Bronchial epithelial cell (primary cell): ENCODE data around the gene IL17F. TPM values are rescaled to one million over a fixed set of nuclear protein-coding genes. Genes with fewer than 3 reads are reported as not detected.

ENCODE experiments used
- DNase-seq: peaks from one replicate; pipeline ENCODE4 v3.0.0-alpha.2; 2010; ENCODE audit warnings: low read depth
- FAIRE-seq: peaks from 2 replicates; lab custom pipeline; 2011; peaks lifted over from hg19 to GRCh38; lab: Jason Lieb, UNC
- H3K27me3 ChIP-seq: 2 replicates; pipeline ENCODE4 v1.5.1; 2011; ENCODE audit warnings: low read length; ENCODE audit not compliant: control insufficient read depth, insufficient read depth
- H3K36me3 ChIP-seq: 2 replicates; pipeline ENCODE4 v1.5.1; 2011; ENCODE audit warnings: low read length; ENCODE audit not compliant: control insufficient read depth, insufficient read depth
- H3K4me3 ChIP-seq: 2 replicates; pipeline ENCODE4 v1.5.1; 2011; ENCODE audit warnings: mild to moderate bottlenecking, low read depth, low read length, control low read depth
- total RNA-seq: library from RNA; depleted of rRNA; stranded (reverse); fragments of >200 nt; gene quantifications from 2 replicates; pipeline ENCODE4 v1.2.1, GENCODE V29; 2014
- TF ChIP-seq, protein P1 (sequence below): IDR thresholded peaks from 2 replicates; pipeline ENCODE4 v1.5.1; 2011; ENCODE audit warnings: mild to moderate bottlenecking, moderate library complexity, low read length, control low read depth, inconsistent platforms; ENCODE audit not compliant: insufficient read depth, severe bottlenecking

IL17F gene
- total RNA-seq, 1 donor from 2014 or later = not detected

DNA sequence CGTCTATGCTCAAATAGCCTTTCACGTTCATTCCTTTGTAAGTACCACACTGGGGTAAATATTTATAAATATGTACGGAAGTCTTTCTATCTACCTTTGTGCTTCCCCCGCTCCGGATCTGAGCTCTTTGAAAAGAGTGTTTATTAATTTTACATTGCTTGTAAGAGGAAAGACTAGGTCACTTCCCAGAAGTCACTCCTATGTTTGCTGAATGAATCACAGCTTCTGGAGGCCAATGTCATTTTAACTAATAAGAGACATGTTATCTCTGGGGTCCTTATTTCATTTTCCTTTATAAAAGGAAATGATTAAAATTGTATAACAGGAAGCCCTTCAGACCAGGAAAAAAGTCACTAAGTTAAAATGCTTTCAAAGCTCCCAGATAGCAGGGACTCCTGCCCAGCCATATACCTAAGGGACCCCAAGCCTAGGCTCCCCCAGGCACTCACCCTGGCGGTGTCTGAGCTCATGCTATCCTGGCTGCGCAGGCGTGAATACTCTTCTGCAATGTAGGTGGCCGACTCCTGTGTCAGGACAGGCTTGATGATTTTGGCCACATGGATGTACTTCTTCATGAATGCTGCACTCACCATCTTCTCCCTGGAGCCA lies 27.7 kb upstream of the IL17F start:
- H3K4me3 ChIP-seq = no peak overlapping the region
- TF ChIP-seq, protein P1, sequence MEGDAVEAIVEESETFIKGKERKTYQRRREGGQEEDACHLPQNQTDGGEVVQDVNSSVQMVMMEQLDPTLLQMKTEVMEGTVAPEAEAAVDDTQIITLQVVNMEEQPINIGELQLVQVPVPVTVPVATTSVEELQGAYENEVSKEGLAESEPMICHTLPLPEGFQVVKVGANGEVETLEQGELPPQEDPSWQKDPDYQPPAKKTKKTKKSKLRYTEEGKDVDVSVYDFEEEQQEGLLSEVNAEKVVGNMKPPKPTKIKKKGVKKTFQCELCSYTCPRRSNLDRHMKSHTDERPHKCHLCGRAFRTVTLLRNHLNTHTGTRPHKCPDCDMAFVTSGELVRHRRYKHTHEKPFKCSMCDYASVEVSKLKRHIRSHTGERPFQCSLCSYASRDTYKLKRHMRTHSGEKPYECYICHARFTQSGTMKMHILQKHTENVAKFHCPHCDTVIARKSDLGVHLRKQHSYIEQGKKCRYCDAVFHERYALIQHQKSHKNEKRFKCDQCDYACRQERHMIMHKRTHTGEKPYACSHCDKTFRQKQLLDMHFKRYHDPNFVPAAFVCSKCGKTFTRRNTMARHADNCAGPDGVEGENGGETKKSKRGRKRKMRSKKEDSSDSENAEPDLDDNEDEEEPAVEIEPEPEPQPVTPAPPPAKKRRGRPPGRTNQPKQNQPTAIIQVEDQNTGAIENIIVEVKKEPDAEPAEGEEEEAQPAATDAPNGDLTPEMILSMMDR = no peak
- H3K36me3 ChIP-seq = peaks cover 10% of the 10 kb centered on the region
- no peaks in the 10 kb centered on the region for H3K27me3 ChIP-seq
- DNase-seq (peak; percentile 34), FAIRE-seq (no peak)

DNA sequence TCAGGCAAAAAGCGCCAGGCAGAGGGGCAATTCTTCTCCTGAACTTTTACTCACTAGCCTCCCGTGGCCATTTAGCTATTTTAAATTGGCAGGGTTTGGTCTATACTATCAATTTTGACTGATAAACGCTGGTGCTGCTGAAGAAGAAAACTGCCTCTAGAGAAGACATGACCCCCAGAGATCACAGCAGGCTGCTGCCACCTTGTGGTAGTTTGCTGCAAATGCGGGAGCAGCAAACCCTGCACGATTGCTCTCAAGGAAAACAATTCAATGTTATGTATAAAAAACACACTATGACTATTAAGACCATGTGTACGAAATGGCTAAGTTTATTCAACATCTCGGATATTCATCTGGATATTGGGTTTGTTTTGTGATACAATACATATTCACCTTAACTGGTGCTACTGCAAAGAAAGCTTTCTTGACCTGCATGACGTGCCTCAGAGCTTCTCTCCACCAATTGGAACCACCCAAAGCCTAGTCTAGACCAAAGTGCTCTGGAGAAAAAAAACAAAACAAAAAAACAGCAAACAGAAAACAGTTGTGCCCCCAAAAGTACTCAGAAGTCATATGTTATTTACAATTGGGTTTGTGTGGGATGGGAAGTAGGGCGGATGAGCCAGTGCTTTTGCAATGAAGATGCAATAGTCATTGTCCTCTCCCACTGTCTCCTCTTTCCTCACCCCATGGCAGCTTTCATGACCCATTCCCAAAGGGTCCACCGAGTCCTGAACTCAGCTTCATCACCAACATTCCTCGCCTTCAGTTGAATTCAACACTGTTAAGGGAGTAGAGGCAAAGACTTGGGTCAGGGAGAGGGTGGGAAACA lies 19.6 kb upstream of the IL17F start:
- H3K4me3 ChIP-seq = no peak overlapping the region
- TF ChIP-seq, protein P1 = peak; percentile 87
- H3K27me3 ChIP-seq = no peaks in the 10 kb centered on the region
- no peak for FAIRE-seq
- H3K36me3 ChIP-seq = peaks cover 7% of the 10 kb centered on the region
- peak; percentile 58 for DNase-seq

DNA sequence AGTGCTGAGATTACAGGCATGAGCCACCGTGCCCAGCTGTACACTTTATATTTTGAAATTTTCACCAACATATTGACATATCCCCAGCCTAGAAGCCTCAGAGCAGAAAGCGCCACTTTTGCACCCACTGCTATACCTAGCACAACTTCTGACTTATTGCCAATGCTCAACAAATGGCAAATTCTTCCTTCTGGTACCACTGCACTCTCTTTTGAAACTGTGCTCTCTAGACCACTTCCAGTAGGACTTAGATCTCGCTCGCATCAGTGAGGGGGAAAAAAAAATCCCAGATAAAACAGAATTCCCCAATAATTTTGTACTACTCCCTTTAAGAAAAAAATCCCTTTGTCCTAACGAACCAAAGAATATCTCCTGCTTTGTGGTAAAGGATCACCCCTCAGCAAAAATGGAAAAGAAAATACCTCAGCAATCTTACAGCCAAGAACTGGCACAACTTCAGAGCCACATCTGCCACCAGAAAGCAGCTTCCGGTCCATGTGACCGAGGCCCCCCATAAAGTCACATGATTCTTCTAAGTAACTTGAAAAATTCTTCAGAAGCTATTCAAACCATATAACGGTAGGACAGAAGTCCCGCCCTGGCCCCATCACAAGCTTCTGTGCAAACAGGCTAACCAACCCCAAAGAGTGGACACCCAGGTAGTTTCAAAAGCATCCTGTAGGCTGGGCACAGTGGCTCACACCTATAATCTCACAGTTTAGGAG lies 18.5 kb upstream of the IL17F start:
- TF ChIP-seq, protein P1 = no peak
- Histone ChIP-seq H3K27me3 (no peaks in the 10 kb centered on the region), H3K4me3 (no peak overlapping the region), H3K36me3 (peaks cover 5% of the 10 kb centered on the region)
- FAIRE-seq (no peak), DNase-seq (no peak)

DNA sequence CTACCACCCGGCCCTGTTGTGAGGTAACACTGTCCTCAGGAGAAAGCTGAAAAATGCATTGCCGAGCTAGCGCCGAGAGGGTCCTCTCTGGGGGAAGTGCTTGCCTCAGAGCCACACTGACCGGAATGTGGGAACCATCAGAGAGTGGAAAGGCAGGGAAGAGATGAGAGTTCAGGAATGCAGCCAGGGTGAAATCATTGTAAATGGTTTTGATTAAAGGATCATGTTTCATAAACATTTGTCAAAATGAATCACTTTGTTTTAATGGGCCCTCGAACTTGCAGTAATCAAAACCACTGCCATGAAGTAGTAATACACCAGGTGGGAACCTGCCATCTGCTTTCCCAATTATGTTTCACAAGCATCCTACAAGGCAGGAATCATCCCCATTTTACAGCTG lies 16.9 kb upstream of the IL17F start:
- DNase-seq = peak; percentile 33
- no peak for FAIRE-seq
- H3K36me3 ChIP-seq = peaks cover 4% of the 10 kb centered on the region
- no peak overlapping the region for H3K4me3 ChIP-seq
- TF ChIP-seq, protein P1 = no peak
- H3K27me3 ChIP-seq = no peaks in the 10 kb centered on the region

DNA sequence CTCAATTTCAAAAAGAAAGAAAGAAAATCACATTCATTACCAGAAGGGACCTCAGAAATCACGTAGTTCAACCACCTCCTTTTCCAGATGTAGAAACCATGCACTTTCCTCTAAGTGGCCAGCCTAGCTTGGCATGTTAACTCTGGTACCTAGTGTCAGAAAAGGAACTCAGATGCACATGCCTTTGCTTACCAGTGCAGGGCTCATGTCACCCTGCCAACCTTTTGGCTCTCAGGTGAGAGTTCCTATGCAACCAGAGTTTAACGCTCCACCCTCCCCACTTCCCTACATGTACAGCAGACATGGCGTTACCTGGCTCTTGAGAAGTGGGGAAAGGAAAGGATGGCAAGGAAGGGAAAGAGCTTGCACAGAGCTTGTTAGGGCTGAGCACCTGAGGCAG lies 16.3 kb upstream of the IL17F start:
- no peak for FAIRE-seq
- TF ChIP-seq, protein P1 = no peak
- H3K4me3 ChIP-seq = no peak overlapping the region
- no peak for DNase-seq
- no peaks in the 10 kb centered on the region for H3K27me3 ChIP-seq
- H3K36me3 ChIP-seq = peaks cover 4% of the 10 kb centered on the region
